Raji (cell line): ENCODE results near the gene BLMH.

Source experiments
- POLR2A ChIP-seq: IDR thresholded peaks from 2 replicates; pipeline ENCODE4 v1.6.1; 2011; ENCODE audit warnings: low read depth, low read length, control low read depth; ENCODE audit not compliant: insufficient read depth

BLMH gene

GRCh38 chr17:30229012-30229411 lies 62.7 kb downstream of the BLMH start:
- no peak for TF ChIP-seq POLR2A

DNA sequence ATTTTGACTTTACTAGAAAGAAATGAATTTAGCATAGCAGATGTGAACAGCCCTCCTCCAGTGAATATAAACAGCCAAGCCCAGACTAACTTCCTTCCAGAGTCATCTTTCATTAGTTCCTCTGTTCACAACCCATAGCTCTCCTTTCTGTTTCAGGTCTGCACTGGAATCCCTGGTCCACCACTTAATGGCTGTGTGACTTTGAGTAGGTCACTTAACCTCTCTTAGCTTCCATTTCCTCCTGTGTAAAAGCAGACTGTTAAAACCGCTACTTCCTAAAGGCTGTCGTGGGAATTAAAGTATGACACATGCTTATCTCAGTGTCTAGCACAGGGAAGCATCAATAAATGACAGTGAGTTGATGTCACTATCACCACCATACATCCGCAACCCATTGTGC lies 63.7 kb downstream of the BLMH start:
- TF ChIP-seq POLR2A, result no peak

DNA sequence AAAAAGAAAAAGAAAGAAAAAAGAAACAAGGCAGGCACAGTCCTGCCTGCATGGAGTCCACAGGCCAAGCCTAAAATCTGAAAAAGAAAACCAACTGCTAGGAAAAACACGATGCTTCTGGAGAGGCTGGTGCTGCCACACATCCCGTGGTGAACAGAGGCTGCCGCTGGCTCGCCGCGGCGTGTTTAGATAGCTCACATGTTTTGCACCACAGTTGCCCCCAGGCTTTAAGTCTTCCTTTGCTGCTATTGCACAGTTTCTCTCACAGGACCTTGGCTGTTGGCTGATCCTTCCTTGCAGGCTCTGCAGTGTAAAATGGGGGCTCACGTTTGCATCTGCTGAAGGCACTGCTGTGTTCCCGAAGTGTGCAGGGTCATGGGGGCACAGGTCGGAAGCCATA lies 64.9 kb downstream of the BLMH start:
- no peak for TF ChIP-seq POLR2A

DNA sequence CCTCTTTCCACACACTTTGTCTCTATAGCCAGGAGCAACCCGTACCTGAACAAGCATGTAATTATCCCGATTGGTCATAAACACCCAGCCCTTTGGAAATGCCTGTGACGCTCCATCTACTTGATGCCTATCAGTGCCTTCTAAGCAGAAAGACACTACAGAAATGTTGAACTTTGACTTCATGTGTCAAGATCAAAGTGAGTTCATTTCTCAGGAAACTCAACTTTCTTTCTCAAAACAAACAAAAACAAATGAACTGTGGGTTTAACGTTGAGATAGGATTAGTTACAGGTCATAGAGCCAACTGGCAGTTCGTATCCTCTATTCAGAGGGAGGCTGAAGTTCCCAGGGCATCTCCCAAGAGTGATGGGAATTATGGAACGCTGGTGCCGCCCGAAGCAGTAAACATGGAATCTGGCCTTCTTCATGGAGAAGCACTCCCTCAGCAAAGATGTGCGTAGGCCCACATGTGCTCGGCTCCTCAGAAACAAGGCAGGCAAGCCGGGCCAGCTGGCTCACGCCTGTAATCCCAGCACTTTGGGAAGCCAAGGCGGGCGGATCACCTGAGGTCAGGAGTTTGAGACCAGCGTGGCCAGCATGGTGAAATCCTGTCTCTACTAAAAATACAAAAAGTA lies 65.7 kb downstream of the BLMH start:
- TF ChIP-seq POLR2A, result no peak

- TF ChIP-seq POLR2A, result no peak
Observed at GRCh38 chr17:30225112-30225511, 66.6 kb downstream of the BLMH start.

DNA sequence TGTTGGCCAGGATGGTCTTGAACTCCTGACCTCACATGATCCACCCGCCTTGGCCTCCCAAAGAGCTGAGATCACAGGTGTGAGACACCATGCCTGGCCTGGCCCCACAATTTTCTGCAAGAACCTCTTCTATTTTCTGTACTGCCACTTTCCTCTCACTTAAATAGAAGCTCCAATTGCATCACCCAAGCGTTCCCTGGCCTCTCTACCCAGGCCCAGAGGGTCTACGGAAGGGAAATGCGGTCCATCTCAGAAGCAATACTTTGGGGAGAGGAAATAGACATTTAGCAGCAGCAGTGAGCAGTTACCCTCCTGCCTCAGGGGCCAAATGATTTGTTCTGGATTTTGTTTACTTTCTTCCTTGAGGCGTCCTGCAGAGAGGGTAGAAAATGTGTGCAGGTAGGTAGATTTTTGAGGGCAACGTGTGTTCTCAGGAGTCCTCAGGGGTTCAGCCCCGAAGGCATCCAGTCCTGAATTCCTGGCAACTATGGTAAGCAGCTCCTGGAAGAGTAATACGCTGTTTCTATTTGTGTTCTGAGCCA lies 67.3 kb downstream of the BLMH start:
- TF ChIP-seq POLR2A, result no peak

DNA sequence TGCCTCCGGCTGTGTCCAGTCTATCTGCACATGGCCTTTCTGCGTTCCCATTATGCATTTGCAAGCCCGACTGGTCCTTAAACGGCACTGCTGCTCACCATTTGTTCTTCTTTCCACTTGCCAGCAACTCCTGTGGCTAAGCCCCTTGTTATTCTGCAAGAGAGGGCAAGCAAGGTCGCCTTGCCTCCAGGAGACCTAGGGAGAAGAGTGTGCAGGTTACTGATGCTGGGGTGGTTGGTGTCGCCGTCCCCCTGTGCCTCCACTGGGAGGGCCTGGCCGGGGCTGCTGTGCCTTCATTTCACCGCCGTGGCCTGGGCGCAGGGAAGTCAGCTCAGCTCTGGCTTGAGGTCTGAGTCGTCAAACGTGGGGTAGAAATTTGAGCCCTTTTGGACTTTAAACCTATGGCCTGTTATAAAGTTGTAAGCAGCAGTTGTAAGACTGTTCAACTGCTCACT lies 69.0 kb downstream of the BLMH start:
- TF ChIP-seq POLR2A, result no peak

GRCh38 chr17:30222251-30222650 lies 69.5 kb downstream of the BLMH start:
- TF ChIP-seq POLR2A, result no peak

DNA sequence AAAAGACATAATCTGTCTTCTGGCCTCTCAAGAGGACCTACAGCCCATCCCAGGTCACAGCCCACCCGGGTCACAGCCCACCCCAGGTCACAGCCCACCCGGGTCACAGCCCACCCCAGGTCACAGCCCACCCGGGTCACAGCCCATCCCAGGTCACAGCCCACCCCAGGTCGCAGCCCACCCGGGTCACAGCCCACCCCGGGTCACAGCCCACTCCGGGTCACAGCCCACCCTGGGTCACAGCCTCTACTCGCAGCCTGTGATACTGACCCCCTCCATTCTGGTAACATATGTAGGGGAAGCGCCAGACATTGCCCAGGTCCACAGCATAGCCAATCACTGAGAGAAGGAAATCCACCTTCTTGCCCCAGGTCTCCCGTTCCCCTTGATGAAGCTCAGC lies 70.4 kb downstream of the BLMH start:
- no peak for TF ChIP-seq POLR2A

- no peak for TF ChIP-seq POLR2A
Observed at GRCh38 chr17:30220414-30220813, 71.3 kb downstream of the BLMH start.

GRCh38 chr17:30219833-30220232 lies 71.9 kb downstream of the BLMH start:
- TF ChIP-seq POLR2A, result no peak

DNA sequence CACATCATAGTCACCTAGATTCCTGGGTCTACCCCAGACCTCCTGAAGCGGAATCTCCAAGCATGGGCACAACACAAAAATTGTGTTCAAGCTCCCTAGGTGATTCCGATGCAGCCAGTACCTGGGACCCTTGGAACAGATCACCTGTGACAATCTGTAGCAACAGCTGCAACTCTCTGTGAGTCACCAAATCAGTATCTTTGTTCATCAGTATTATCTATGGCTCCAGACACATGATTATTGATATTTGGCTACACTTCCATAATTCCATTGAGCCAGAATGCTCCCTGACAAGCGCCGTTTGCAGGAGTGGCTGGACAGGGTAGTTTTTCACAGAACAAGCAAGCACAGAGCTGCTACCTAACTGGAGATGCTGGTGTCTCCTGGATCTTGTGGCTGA lies 72.4 kb downstream of the BLMH start:
- no peak for TF ChIP-seq POLR2A

DNA sequence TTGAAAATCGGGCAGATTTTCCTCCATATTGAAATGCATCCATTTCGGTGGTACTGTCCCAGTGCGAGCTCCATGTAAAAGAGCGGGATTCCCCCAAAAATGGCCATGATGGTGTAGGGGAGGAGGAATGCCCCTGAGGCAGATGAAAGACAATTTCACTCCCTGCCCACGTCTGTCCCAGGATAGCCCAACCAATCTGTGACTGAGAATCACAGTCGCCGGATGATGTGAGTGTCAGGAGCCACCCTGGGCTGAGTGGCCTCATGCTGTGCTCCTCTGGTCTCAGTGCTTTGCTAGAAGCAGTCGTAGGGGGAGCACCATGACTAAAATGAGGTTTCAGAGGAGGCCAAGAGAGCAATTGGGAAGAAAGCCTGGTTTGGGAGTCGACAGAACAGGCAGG lies 72.9 kb downstream of the BLMH start:
- TF ChIP-seq POLR2A, result no peak

- no peak for TF ChIP-seq POLR2A
Observed at GRCh38 chr17:30217746-30218245, 73.9 kb downstream of the BLMH start.

- no peak for TF ChIP-seq POLR2A
Observed at GRCh38 chr17:30217054-30217453, 74.7 kb downstream of the BLMH start.

DNA sequence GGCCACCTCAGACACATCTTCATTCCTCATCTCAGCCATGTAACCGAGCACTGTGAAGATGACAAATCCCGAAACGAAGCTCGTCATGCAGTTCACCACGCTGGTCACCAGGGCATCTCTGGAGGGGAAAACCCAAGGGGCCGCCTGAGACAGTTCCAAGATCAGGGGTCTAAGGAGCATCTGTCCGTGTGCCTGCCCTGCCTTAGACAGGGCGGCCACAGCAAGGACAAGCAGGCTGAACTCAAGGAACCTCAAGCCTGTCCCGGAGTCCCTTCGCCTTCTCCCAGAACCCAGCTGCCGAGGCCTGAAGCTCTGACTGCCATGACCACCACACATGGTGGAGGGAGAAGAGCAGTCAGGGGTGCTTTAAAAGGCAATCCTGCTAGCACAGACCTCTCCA lies 79.0 kb downstream of the BLMH start:
- TF ChIP-seq POLR2A, result no peak

DNA sequence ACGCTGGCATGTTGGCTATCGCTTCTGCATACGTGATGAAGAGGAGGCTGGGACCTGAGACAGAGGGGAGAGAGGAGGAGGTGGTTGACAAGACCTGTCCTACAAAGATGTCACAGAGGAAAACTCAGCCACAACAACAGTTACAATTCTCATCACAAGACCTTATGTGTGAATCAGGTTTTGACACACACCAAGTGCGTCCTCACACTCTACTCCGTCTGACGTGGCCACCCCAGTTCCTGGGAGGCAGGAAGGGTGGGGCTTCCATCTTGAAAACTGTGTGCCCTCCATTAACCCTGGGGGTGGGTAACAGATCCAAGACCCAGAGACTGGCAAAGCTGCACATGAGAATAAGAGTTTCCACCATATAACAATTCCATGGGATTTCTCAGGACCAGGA lies 80.4 kb downstream of the BLMH start:
- TF ChIP-seq POLR2A, result no peak
